Measurements from ENCODE around the gene FUT3.

Gene FUT3

DNA sequence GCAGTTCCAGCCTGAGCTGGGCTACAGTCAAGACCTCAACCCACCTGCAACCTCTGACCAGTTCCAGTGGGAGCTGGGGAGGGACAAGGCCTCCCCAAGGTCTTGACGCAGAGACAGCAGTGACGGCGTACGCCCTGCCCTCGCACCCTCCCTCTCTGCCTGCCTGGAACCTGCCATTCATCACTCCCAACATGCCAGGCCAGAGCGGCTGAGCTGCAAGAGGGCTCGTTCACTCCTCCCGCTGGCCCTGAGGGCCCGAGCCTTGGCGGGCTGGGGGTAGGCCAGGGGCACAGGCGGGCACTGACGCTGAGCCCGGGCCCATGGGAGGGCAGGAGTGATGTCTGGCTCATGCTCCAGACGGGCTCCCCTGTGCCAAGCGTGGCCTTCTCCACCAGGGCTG is 44.2 kb upstream of the FUT3 start:
- Histone ChIP-seq H3K9me3 (ENCODE audit: low read length) (no peaks in the 10 kb centered on the region), H3K36me3 (ENCODE audit: insufficient read depth, low read length) (peaks cover 36% of the 10 kb centered on the region), H3K4me2 (ENCODE audit: low read length) (no peak overlapping the region), H2AFZ (ENCODE audit: low read length) (no peak overlapping the region), H3K9me2 (ENCODE audit: low read depth, low read length) (no peaks in the 10 kb centered on the region), H3K4me3 (ENCODE audit: low read depth, low read length, poor library complexity, severe bottlenecking) (no peak overlapping the region), H3K9ac (ENCODE audit: low read length) (no peak overlapping the region), H4K20me1 (ENCODE audit: insufficient read depth, low read length) (no peaks in the 10 kb centered on the region), H3K4me1 (ENCODE audit: insufficient read depth, low read length, severe bottlenecking) (no peaks in the 10 kb centered on the region), H3K27me3 (ENCODE audit: insufficient read depth, low read length) (peaks cover 5% of the 10 kb centered on the region; the same call in 1 of the 2 replicates), H3K27ac (ENCODE audit: low read depth, low read length, poor library complexity, severe bottlenecking) (no peak overlapping the region), H3K79me2 (ENCODE audit: insufficient read depth, low read length) (0 out of 2 replicates have a peak, but pooled peaks cover 8% of the 10 kb centered on the region), H3F3A (ENCODE audit: insufficient read depth, low read length) (no peaks in the 10 kb centered on the region; the same call in 1 of the 2 replicates)
- no peak for TF ChIP-seq EZH2 (IDR thresholded peaks at IDR 0.05; ENCODE audit: borderline replicate concordance, low read length)
- TF ChIP-seq, protein P1, sequence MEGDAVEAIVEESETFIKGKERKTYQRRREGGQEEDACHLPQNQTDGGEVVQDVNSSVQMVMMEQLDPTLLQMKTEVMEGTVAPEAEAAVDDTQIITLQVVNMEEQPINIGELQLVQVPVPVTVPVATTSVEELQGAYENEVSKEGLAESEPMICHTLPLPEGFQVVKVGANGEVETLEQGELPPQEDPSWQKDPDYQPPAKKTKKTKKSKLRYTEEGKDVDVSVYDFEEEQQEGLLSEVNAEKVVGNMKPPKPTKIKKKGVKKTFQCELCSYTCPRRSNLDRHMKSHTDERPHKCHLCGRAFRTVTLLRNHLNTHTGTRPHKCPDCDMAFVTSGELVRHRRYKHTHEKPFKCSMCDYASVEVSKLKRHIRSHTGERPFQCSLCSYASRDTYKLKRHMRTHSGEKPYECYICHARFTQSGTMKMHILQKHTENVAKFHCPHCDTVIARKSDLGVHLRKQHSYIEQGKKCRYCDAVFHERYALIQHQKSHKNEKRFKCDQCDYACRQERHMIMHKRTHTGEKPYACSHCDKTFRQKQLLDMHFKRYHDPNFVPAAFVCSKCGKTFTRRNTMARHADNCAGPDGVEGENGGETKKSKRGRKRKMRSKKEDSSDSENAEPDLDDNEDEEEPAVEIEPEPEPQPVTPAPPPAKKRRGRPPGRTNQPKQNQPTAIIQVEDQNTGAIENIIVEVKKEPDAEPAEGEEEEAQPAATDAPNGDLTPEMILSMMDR (IDR thresholded peaks at IDR 0.05; ENCODE audit: low read length) = no peak

DNA sequence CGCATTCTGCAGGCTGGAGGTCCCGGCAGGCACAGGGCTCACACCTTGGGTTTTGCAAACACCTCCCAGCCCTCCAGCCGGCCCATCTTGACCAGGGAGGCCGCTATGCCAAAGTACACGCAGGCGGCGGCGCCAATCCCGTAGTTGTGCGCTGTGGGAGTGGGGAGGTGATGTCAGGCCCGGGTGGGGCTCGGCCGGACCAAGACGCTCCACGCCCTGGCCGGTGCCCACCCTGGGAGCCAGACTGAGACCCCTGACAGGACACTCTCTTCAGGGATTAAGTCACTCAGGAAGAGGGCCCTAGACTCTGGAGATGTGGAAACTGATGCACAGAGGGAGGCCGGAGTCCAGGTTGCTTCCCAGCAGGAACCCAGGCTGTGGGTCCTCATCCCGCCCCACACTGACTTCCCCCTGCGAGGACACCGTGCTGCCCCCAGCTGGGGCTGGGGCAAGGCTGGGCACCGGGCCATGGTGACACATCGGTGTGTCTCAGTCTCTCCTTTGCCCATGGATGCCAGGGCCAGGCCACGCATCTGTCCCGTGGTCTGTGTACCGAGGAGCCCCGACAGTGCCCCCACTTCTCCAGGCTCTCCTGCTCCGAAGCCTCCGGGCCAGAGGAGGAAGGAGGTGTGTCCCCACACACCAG is 43.6 kb upstream of the FUT3 start:
- Histone ChIP-seq H3K79me2 (ENCODE audit: insufficient read depth, low read length) (0 out of 2 replicates have a peak, but pooled peaks cover 3% of the 10 kb centered on the region), H3K9me2 (ENCODE audit: low read depth, low read length) (no peaks in the 10 kb centered on the region), H3K4me2 (ENCODE audit: low read length) (no peak overlapping the region), H2AFZ (ENCODE audit: low read length) (no peak overlapping the region), H3K4me3 (ENCODE audit: low read depth, low read length, poor library complexity, severe bottlenecking) (no peak overlapping the region), H3K9me3 (ENCODE audit: low read length) (no peaks in the 10 kb centered on the region), H3K27me3 (ENCODE audit: insufficient read depth, low read length) (peaks cover 5% of the 10 kb centered on the region; the same call in 1 of the 2 replicates), H4K20me1 (ENCODE audit: insufficient read depth, low read length) (no peaks in the 10 kb centered on the region), H3K36me3 (ENCODE audit: insufficient read depth, low read length) (peaks cover 30% of the 10 kb centered on the region), H3K27ac (ENCODE audit: low read depth, low read length, poor library complexity, severe bottlenecking) (no peak overlapping the region), H3F3A (ENCODE audit: insufficient read depth, low read length) (no peaks in the 10 kb centered on the region; the same call in 1 of the 2 replicates), H3K9ac (ENCODE audit: low read length) (no peak overlapping the region), H3K4me1 (ENCODE audit: insufficient read depth, low read length, severe bottlenecking) (no peaks in the 10 kb centered on the region)
- TF ChIP-seq EZH2 (IDR thresholded peaks at IDR 0.05; ENCODE audit: borderline replicate concordance, low read length) = no peak
- TF ChIP-seq, protein P1 (IDR thresholded peaks at IDR 0.05; ENCODE audit: low read length) = no peak

DNA sequence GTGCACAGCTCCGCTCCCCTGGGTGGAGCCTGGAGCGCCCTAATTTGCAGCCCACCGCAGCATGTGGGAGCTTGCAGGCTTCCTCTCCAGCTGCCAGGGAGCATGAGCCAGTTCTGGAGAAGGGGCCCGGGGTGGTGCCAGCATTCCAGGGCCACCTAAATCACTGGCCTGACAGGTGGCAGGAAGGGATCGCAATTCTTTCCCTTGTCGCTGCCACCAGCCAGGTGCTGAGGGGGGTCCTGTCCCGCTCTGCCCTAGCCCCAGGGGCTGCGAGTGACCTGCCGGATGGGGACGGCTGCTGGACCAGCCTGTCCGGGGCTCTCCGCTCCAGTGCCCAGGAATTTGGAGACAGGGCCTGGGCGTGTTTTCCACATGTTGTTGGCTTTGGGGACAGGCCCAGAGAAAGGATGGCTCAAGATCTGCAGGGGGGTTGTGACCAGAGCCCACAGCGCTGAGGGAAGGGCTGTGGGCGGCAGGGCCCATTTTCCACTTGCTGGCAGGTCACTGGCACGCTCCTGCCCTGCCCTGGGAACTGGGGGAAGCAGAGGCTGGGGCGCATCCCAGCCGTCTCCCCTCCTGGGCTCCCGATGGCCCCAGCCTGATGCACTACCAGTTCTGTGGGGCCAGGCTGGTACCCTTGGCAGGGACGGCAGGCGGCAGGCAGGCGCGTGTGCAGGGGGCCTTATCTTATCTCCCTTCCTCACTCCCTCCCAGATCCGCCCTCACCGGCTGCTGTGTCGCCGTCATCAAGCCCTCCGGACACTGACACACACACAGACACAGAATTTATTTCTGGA is 42.9 kb upstream of the FUT3 start:
- Histone ChIP-seq H3K4me3 (ENCODE audit: low read depth, low read length, poor library complexity, severe bottlenecking) (no peak overlapping the region), H3K9me2 (ENCODE audit: low read depth, low read length) (no peaks in the 10 kb centered on the region), H3K9me3 (ENCODE audit: low read length) (no peaks in the 10 kb centered on the region), H3K27me3 (ENCODE audit: insufficient read depth, low read length) (peaks cover 5% of the 10 kb centered on the region; the same call in 1 of the 2 replicates), H2AFZ (ENCODE audit: low read length) (no peak overlapping the region), H3K4me2 (ENCODE audit: low read length) (no peak overlapping the region), H3K9ac (ENCODE audit: low read length) (no peak overlapping the region), H3K4me1 (ENCODE audit: insufficient read depth, low read length, severe bottlenecking) (no peaks in the 10 kb centered on the region), H3K79me2 (ENCODE audit: insufficient read depth, low read length) (no peaks in the 10 kb centered on the region), H4K20me1 (ENCODE audit: insufficient read depth, low read length) (no peaks in the 10 kb centered on the region), H3K27ac (ENCODE audit: low read depth, low read length, poor library complexity, severe bottlenecking) (no peak overlapping the region), H3K36me3 (ENCODE audit: insufficient read depth, low read length) (peaks cover 28% of the 10 kb centered on the region), H3F3A (ENCODE audit: insufficient read depth, low read length) (no peaks in the 10 kb centered on the region; the same call in 1 of the 2 replicates)
- TF ChIP-seq, protein P1 (IDR thresholded peaks at IDR 0.05; ENCODE audit: low read length) = no peak
- no peak for TF ChIP-seq EZH2 (IDR thresholded peaks at IDR 0.05; ENCODE audit: borderline replicate concordance, low read length)

All from OCI-LY1 (cell line).